ENCODE measurements around the gene IFIT3.

IFIT3 gene

GRCh38 chr10:89351412-89351779 lies 23.6 kb downstream of the IFIT3 start:
- Histone ChIP-seq H2AFZ (ENCODE audit: low read depth, low read length) (no peak overlapping the region), H3K4me2 (ENCODE audit: insufficient read depth, low read length) (no peak overlapping the region), H3K36me3 (ENCODE audit: insufficient read depth, low read length) (no peaks in the 10 kb centered on the region), H3K27me3 (ENCODE audit: insufficient read depth, low read length, poor library complexity) (no peaks in the 10 kb centered on the region), H3K4me1 (ENCODE audit: insufficient read depth, low read length) (no peaks in the 10 kb centered on the region), H3K9me3 (ENCODE audit: insufficient read depth, low read length, severe bottlenecking) (no peaks in the 10 kb centered on the region), H3K9ac (ENCODE audit: low read depth, low read length) (no peak overlapping the region), H3K4me3 (ENCODE audit: low read depth in 1 of 2, low read length in 2 of 2) (no peak overlapping the region), H3K79me2 (ENCODE audit: insufficient read depth, low read length) (no peaks in the 10 kb centered on the region), H4K20me1 (ENCODE audit: insufficient read depth, low read length) (no peaks in the 10 kb centered on the region), H3K27ac (ENCODE audit: low read length) (no peak overlapping the region)
- ATAC-seq (ENCODE audit: insufficient read depth, low read depth) (no peak; the same call in 2 of the 3 replicates), DNase-seq (no peak)
- TF ChIP-seq CTCF (IDR thresholded peaks at IDR 0.05; ENCODE audit: borderline replicate concordance, extremely low read depth, low read length, poor library complexity, severe bottlenecking) (no peak), EZH2 (IDR thresholded peaks at IDR 0.05; ENCODE audit: borderline replicate concordance, low read depth, low read length, severe bottlenecking) (no peak)

DNA sequence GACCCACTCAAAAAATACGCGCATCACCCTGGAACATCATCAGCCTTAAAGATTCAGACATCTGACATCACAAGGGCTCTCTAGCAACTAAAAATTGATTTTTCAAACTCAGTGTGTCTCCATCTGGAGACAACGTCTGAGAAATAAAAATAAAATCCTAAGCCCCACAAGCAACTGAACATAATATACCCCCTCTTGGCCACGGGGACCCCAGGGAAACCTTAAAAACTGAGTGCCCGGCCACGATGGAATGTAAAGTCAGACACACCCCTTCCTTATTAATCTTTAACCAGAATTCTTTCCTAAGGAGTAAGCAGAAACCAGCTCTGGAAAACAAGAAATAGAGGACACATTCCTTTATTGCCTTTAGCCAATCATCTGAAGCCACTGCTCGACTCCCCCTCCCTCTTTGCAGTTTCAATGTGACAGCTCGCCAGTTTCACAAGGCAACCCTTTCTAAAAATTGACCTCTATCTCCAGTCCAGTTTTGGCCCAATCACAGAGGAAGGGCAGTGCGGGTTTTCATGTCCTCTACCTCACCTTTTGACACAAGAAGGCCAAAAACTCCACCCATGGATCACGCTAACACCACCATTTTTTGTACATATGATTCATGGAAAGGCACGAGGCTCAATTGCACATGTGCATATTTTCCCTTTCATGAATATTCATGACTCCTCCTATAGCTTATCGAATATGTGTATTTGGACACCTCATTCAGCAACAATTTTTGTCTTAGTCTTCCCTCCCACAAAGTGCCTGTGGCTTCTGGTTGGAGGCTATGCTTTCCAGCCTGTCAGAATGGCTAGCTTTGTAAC lies 24.2 kb downstream of the IFIT3 start:
- DNase-seq = no peak
- H3K4me3 ChIP-seq (ENCODE audit: low read depth in 1 of 2, low read length in 2 of 2) = no peak overlapping the region
- H3K79me2 ChIP-seq (ENCODE audit: insufficient read depth, low read length) = no peaks in the 10 kb centered on the region
- no peak overlapping the region for H3K4me2 ChIP-seq (ENCODE audit: insufficient read depth, low read length)
- no peak for TF ChIP-seq EZH2 (IDR thresholded peaks at IDR 0.05; ENCODE audit: borderline replicate concordance, low read depth, low read length, severe bottlenecking)
- no peak for TF ChIP-seq CTCF (IDR thresholded peaks at IDR 0.05; ENCODE audit: borderline replicate concordance, extremely low read depth, low read length, poor library complexity, severe bottlenecking)
- no peaks in the 10 kb centered on the region for H3K27me3 ChIP-seq (ENCODE audit: insufficient read depth, low read length, poor library complexity)
- H3K36me3 ChIP-seq (ENCODE audit: insufficient read depth, low read length) = no peaks in the 10 kb centered on the region
- H4K20me1 ChIP-seq (ENCODE audit: insufficient read depth, low read length) = no peaks in the 10 kb centered on the region
- H3K9ac ChIP-seq (ENCODE audit: low read depth, low read length) = no peak overlapping the region
- ATAC-seq (ENCODE audit: insufficient read depth, low read depth) = no peak
- H3K9me3 ChIP-seq (ENCODE audit: insufficient read depth, low read length, severe bottlenecking) = no peaks in the 10 kb centered on the region
- no peaks in the 10 kb centered on the region for H3K4me1 ChIP-seq (ENCODE audit: insufficient read depth, low read length)
- no peak overlapping the region for H3K27ac ChIP-seq (ENCODE audit: low read length)
- no peak overlapping the region for H2AFZ ChIP-seq (ENCODE audit: low read depth, low read length)

- H3K4me3 ChIP-seq (ENCODE audit: low read depth in 1 of 2, low read length in 2 of 2) = no peak overlapping the region
- no peak overlapping the region for H2AFZ ChIP-seq (ENCODE audit: low read depth, low read length)
- no peaks in the 10 kb centered on the region for H4K20me1 ChIP-seq (ENCODE audit: insufficient read depth, low read length)
- H3K4me2 ChIP-seq (ENCODE audit: insufficient read depth, low read length) = no peak overlapping the region
- no peak for ATAC-seq (ENCODE audit: insufficient read depth, low read depth)
- TF ChIP-seq CTCF (IDR thresholded peaks at IDR 0.05; ENCODE audit: borderline replicate concordance, extremely low read depth, low read length, poor library complexity, severe bottlenecking) = no peak
- TF ChIP-seq EZH2 (IDR thresholded peaks at IDR 0.05; ENCODE audit: borderline replicate concordance, low read depth, low read length, severe bottlenecking) = no peak
- DNase-seq = no peak
- H3K79me2 ChIP-seq (ENCODE audit: insufficient read depth, low read length) = no peaks in the 10 kb centered on the region
- no peaks in the 10 kb centered on the region for H3K9me3 ChIP-seq (ENCODE audit: insufficient read depth, low read length, severe bottlenecking)
- H3K27me3 ChIP-seq (ENCODE audit: insufficient read depth, low read length, poor library complexity) = no peaks in the 10 kb centered on the region
- no peaks in the 10 kb centered on the region for H3K36me3 ChIP-seq (ENCODE audit: insufficient read depth, low read length)
- no peaks in the 10 kb centered on the region for H3K4me1 ChIP-seq (ENCODE audit: insufficient read depth, low read length)
- no peak overlapping the region for H3K27ac ChIP-seq (ENCODE audit: low read length)
- no peak overlapping the region for H3K9ac ChIP-seq (ENCODE audit: low read depth, low read length)
These were observed 25.0 kb downstream of the IFIT3 start for GRCh38 chr10:89352802-89353201.
